Astrocyte (in vitro differentiated cells and primary cell): ENCODE measurements around the gene LCN1. TPM values are rescaled to one million over a fixed set of nuclear protein-coding genes. Genes with fewer than 3 reads are reported as not detected.

Experiments used
- DNase-seq: peaks from one replicate; pipeline ENCODE4 v3.0.0-alpha.2; 2010; ENCODE audit warnings: low read depth
- FAIRE-seq: peaks from 2 replicates; lab custom pipeline; 2011; peaks lifted over from hg19 to GRCh38; lab: Jason Lieb, UNC
- H2AFZ ChIP-seq: 2 replicates; pipeline ENCODE4 v1.6.0; 2012; ENCODE audit warnings: low read depth, low read length, inconsistent platforms
- H3K27ac ChIP-seq: 2 replicates; pipeline ENCODE4 v1.5.1; 2011; ENCODE audit warnings: low read depth, low read length, inconsistent platforms
- H3K27me3 ChIP-seq: 2 replicates; pipeline ENCODE4 v1.6.0; 2011; ENCODE audit warnings: low read length, inconsistent platforms; ENCODE audit not compliant: insufficient read depth
- H3K36me3 ChIP-seq: 2 replicates; pipeline ENCODE4 v1.5.1; 2011; ENCODE audit warnings: low read length, inconsistent platforms; ENCODE audit not compliant: insufficient read depth
- H3K4me1 ChIP-seq: 2 replicates; pipeline ENCODE4 v1.5.1; 2011; ENCODE audit warnings: low read length, inconsistent platforms; ENCODE audit not compliant: insufficient read depth
- H3K4me2 ChIP-seq: 2 replicates; pipeline ENCODE4 v1.6.0; 2012; ENCODE audit warnings: low read length, inconsistent platforms
- H3K4me3 ChIP-seq: 2 replicates; pipeline ENCODE4 v1.5.1; 2011; ENCODE audit warnings: low read depth, mild to moderate bottlenecking, low read length, inconsistent platforms; ENCODE audit not compliant: insufficient read depth
- H3K79me2 ChIP-seq: 2 replicates; pipeline ENCODE4 v1.6.0; 2012; ENCODE audit warnings: mild to moderate bottlenecking, low read length, inconsistent platforms; ENCODE audit not compliant: insufficient read depth
- H3K9ac ChIP-seq: 2 replicates; pipeline ENCODE4 v1.6.0; 2012; ENCODE audit warnings: mild to moderate bottlenecking, low read length, inconsistent platforms
- H3K9me3 ChIP-seq: 2 replicates; pipeline ENCODE4 v1.5.1; 2012; ENCODE audit warnings: low read depth, mild to moderate bottlenecking, low read length, inconsistent platforms; ENCODE audit not compliant: insufficient read depth
- H4K20me1 ChIP-seq: 2 replicates; pipeline ENCODE4 v1.6.0; 2012; ENCODE audit warnings: low read length, inconsistent platforms; ENCODE audit not compliant: insufficient read depth
- H3K27ac Mint-ChIP-seq: one replicate; pipeline ENCODE4 v1.8.0; 2021; ENCODE audit warnings: mild to moderate bottlenecking, mixed read lengths; ENCODE audit not compliant: unreplicated experiment
- H3K27me3 Mint-ChIP-seq: one replicate; pipeline ENCODE4 v1.8.0; 2021; ENCODE audit warnings: low read depth, mixed read lengths; ENCODE audit not compliant: unreplicated experiment
- H3K36me3 Mint-ChIP-seq: one replicate; pipeline ENCODE4 v1.8.0; 2021; ENCODE audit warnings: low read depth, mixed read lengths; ENCODE audit not compliant: unreplicated experiment
- H3K4me1 Mint-ChIP-seq: one replicate; pipeline ENCODE4 v1.8.0; 2021; ENCODE audit warnings: low read depth, mixed read lengths; ENCODE audit not compliant: unreplicated experiment
- H3K4me3 Mint-ChIP-seq: one replicate; pipeline ENCODE4 v1.8.0; 2021; ENCODE audit warnings: mild to moderate bottlenecking, moderate library complexity, mixed read lengths; ENCODE audit not compliant: unreplicated experiment
- H3K9me3 Mint-ChIP-seq: one replicate; pipeline ENCODE4 v1.8.0; 2021; ENCODE audit warnings: mild to moderate bottlenecking, mixed read lengths; ENCODE audit not compliant: unreplicated experiment
- EZH2 ChIP-seq: IDR thresholded peaks from 2 replicates; pipeline ENCODE4 v1.6.1; 2012; ENCODE audit warnings: mild to moderate bottlenecking, low read length, inconsistent platforms; ENCODE audit not compliant: insufficient read depth
- total RNA-seq: library from RNA; stranded (reverse); gene quantifications from 2 replicates; pipeline ENCODE4 v1.2.1, GENCODE V29; 2021
- TF ChIP-seq, protein P1 (sequence below): IDR thresholded peaks from 2 replicates; pipeline ENCODE4 v1.5.1; 2011; ENCODE audit warnings: low read depth, mild to moderate bottlenecking, inconsistent platforms, low read length, moderate library complexity; ENCODE audit not compliant: insufficient read depth

The LCN1 gene
- total RNA-seq, 1 donor from 2014 or later, result not detected

DNA sequence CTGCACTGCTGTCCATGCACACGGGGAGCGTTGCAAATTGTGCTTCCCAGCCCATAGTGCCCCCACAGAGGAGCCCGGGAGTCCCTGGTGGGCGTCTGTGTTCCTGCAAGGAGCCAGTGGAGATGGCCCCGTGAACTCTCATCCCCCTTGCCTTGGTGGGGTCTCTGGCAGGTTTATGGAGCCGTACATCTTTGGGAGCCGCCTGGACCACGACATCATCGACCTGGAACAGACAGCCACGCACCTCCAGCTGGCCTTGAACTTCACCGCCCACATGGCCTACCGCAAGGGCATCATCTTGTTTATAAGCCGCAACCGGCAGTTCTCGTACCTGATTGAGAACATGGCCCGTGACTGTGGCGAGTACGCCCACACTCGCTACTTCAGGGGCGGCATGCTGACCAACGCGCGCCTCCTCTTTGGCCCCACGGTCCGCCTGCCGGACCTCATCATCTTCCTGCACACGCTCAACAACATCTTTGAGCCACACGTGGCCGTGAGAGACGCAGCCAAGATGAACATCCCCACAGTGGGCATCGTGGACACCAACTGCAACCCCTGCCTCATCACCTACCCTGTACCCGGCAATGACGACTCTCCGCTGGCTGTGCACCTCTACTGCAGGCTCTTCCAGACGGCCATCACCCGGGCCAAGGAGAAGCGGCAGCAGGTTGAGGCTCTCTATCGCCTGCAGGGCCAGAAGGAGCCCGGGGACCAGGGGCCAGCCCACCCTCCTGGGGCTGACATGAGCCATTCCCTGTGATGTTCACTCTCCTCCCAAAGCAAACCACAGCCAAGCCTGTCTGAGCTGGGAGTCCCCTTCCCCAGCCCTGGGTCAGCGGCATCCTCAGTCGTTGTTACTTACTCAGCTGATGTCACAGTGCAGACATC, 17.6 kb upstream of the LCN1 start:
- Histone ChIP-seq H3K4me2 (no peak overlapping the region), H2AFZ (no peak overlapping the region), H3K36me3 (no peaks in the 10 kb centered on the region), H3K9me3 (no peaks in the 10 kb centered on the region), H3K27me3 (no peaks in the 10 kb centered on the region), H4K20me1 (peaks cover 41% of the 10 kb centered on the region), H3K9ac (no peak overlapping the region), H3K4me3 (no peak overlapping the region), H3K4me1 (peaks cover 14% of the 10 kb centered on the region), H3K79me2 (peaks cover 27% of the 10 kb centered on the region), H3K27ac (no peak overlapping the region)
- H3K9me3 Mint-ChIP-seq, result peaks cover 3% of the 10 kb centered on the region
- H3K4me1 Mint-ChIP-seq, result peaks cover 7% of the 10 kb centered on the region
- TF ChIP-seq, protein P1, sequence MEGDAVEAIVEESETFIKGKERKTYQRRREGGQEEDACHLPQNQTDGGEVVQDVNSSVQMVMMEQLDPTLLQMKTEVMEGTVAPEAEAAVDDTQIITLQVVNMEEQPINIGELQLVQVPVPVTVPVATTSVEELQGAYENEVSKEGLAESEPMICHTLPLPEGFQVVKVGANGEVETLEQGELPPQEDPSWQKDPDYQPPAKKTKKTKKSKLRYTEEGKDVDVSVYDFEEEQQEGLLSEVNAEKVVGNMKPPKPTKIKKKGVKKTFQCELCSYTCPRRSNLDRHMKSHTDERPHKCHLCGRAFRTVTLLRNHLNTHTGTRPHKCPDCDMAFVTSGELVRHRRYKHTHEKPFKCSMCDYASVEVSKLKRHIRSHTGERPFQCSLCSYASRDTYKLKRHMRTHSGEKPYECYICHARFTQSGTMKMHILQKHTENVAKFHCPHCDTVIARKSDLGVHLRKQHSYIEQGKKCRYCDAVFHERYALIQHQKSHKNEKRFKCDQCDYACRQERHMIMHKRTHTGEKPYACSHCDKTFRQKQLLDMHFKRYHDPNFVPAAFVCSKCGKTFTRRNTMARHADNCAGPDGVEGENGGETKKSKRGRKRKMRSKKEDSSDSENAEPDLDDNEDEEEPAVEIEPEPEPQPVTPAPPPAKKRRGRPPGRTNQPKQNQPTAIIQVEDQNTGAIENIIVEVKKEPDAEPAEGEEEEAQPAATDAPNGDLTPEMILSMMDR, result no peak
- no peak for FAIRE-seq
- no peak overlapping the region for H3K4me3 Mint-ChIP-seq
- H3K36me3 Mint-ChIP-seq, result peaks cover 11% of the 10 kb centered on the region
- H3K27ac Mint-ChIP-seq, result no peak overlapping the region
- H3K27me3 Mint-ChIP-seq, result no peaks in the 10 kb centered on the region
- DNase-seq, result no peak

DNA sequence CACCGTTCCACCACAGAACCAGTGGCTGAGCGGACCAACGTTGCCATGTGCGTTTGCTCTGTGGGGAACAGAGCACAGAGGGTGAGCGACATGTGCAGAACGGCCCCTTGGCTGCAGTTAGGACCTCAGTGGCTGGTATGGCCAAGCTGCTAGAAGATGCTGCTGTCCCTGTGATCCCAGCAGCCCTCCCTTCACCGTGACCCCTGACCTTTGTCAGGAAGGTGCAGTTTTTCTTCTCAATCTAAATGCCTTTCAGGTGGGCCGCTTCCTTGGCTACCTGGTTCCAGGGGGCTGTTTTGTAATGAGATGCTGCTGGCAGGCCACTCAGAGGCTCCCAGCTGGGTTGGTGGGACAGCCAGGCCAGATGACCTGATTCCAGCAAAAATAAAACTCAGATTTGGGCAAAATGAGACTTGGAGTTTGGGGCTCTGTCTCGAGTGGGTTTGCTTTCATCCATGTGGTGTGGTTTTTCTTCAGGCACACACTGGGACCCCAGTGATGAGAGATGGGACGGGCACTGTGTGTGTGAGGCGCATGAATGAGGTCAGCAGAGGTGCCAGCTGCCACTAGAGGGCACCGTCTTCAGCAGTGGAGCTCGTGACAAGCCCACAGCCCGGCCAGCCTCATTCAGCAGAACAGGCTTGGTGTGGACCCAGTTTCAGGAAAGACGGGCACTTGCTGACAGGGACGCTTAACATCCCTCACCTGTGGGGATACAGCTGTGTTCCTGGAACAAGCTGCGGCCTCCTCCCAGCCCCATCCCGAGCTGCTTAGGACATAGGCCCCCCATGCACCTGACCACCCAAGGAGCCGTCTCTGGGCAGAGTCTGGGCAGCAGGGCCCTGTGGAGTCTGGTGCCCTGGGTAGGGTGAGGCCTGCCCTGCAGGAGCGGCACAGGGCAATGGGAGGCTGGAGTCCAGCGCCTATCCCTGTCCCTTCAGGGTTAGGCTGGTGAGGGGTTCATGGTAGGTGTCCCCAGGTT, 16.7 kb upstream of the LCN1 start:
- no peak overlapping the region for H3K4me2 ChIP-seq
- no peaks in the 10 kb centered on the region for H3K9me3 ChIP-seq
- H3K9me3 Mint-ChIP-seq, result peaks cover 10% of the 10 kb centered on the region
- H4K20me1 ChIP-seq, result peaks cover 41% of the 10 kb centered on the region
- TF ChIP-seq EZH2, result no peak
- TF ChIP-seq, protein P1, result peak; percentile 56
- peaks cover 7% of the 10 kb centered on the region for H3K4me1 Mint-ChIP-seq
- no peak overlapping the region for H2AFZ ChIP-seq
- no peak overlapping the region for H3K4me3 ChIP-seq
- peaks cover 27% of the 10 kb centered on the region for H3K79me2 ChIP-seq
- no peak for FAIRE-seq
- H3K9ac ChIP-seq, result no peak overlapping the region
- no peak overlapping the region for H3K27ac Mint-ChIP-seq
- H3K36me3 ChIP-seq, result no peaks in the 10 kb centered on the region
- H3K27me3 ChIP-seq, result no peaks in the 10 kb centered on the region
- H3K4me3 Mint-ChIP-seq, result no peak overlapping the region
- H3K36me3 Mint-ChIP-seq, result peaks cover 13% of the 10 kb centered on the region
- H3K27me3 Mint-ChIP-seq, result no peaks in the 10 kb centered on the region
- DNase-seq, result peak; percentile 14
- H3K27ac ChIP-seq, result no peak overlapping the region
- peaks cover 10% of the 10 kb centered on the region for H3K4me1 ChIP-seq
